Testis (tissue), 3 donors: ENCODE data around the gene BTG1. TPM values are rescaled to one million over a fixed set of nuclear protein-coding genes. Genes with fewer than 3 reads are reported as not detected.
A peak's percentile ranks its signal among the peaks of the same experiment; 100 is the strongest.
"Not testable (repeated sequence)": the region's sequence is repeated elsewhere in the genome, so short reads cannot be mapped to it uniquely, and the experiment has no call there.

ENCODE experiments used
- DNase-seq: peaks from one replicate; pipeline ENCODE4 v3.0.0-alpha.2; 2019
- H3K27ac ChIP-seq, 2 donors: fragments of 200-600 bp; sonication (generic); one replicate each; pipeline ENCODE4 v1.5.1; 2019
- H3K27me3 ChIP-seq: fragments of 200-600 bp; sonication (generic); one replicate; pipeline ENCODE4 v1.5.1; 2019
- H3K36me3 ChIP-seq: fragments of 200-600 bp; sonication (generic); one replicate; pipeline ENCODE4 v1.5.1; 2017; ENCODE audit warnings: low read depth; ENCODE audit errors: missing control alignments
- H3K4me1 ChIP-seq: fragments of 200-600 bp; sonication (generic); one replicate; pipeline ENCODE4 v1.5.1; 2019
- H3K4me3 ChIP-seq, 2 donors: fragments of 200-600 bp; sonication (generic); one replicate each; pipeline ENCODE4 v1.5.1; 2017 to 2019
- H3K9me3 ChIP-seq: fragments of 200-600 bp; sonication (generic); one replicate; pipeline ENCODE4 v1.5.1; 2017
- POLR2A ChIP-seq: fragments of 450-650 bp; IDR thresholded peaks from one replicate; pipeline ENCODE4 v1.6.1; 2017; ENCODE audit warnings: antibody characterized with exemption, mild to moderate bottlenecking, moderate library complexity
- whole genome bisulfite sequencing, 2 donors: methylation state at CpG; one replicate each; pipeline ENCODE4 v1.1.5; 2018; 5-methylcytosine and 5-hydroxymethylcytosine counted together
- intact Hi-C: fragments of 100-400 bp; cut with DNase I; formaldehyde crosslinking; loops from one replicate; pipeline ENCODE4 v1.15.1; 2023; ENCODE audit warnings: low total_unique reads
- polyA plus RNA-seq: library from polyadenylated mRNA; stranded (reverse); fragments of 350-450 nt; fragmentation: Illumina TruSeq; extraction: RNeasy Lipid Tissue Mini Kit (QIAGEN cat#74804); gene quantifications from one replicate; pipeline ENCODE4 v1.2.3, GENCODE V29; 2014; ENCODE audit warnings: low read depth, low replicate concordance; ENCODE audit not compliant: insufficient read depth
- total RNA-seq, 2 donors: library from RNA; depleted of rRNA; stranded (reverse); fragments of >200 nt; gene quantifications; one replicate each; pipeline ENCODE4 v1.2.3, GENCODE V29; 2016
- TF ChIP-seq, protein P1 (sequence below), 3 experiments: fragments of 450-650 bp in 2 of 3; fragments of 200-600 bp in 1 of 3; sonication (generic) in 1 of 3; IDR thresholded peaks; one replicate each; pipeline ENCODE4 v1.5.1; 2016 to 2019; ENCODE audit warnings: antibody characterized with exemption in 3 of 3, mild to moderate bottlenecking in 2 of 3, moderate library complexity in 1 of 3

Gene BTG1
- total and polyA plus RNA-seq, 3 donors from 2014 or later, result 23.8 to 65.3 (median 37.0) TPM

DNA sequence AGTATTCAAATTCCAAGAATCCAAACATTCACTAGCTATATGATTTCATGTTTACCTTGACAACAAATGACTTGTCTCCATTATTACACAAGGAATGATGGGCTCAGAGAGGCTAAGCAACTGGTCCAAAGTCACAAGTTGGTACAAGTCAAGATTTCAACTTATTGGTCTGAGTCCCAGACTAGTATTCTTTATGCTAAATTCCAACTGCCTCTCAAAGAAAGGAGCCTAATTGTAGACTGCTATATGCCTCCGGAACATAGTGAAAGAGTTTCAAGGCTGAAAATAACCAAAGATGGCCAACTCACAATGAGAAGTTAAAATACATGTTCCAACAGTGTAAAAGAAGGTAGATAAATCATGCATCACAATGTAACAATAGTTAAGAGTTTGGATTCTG, 7.5 kb downstream of the BTG1 start:
- Histone ChIP-seq H3K4me3 (no peak overlapping the region), H3K4me1 (peaks cover 11% of the 10 kb centered on the region), H3K27me3 (no peaks in the 10 kb centered on the region), H3K9me3 (no peaks in the 10 kb centered on the region), H3K36me3 (no peaks in the 10 kb centered on the region), H3K27ac (peak overlapping the region in 1 of 2 donors; percentile 1)
- DNase-seq, result no peak
- intact Hi-C loops, result no loop called here
- TF ChIP-seq, protein P1, sequence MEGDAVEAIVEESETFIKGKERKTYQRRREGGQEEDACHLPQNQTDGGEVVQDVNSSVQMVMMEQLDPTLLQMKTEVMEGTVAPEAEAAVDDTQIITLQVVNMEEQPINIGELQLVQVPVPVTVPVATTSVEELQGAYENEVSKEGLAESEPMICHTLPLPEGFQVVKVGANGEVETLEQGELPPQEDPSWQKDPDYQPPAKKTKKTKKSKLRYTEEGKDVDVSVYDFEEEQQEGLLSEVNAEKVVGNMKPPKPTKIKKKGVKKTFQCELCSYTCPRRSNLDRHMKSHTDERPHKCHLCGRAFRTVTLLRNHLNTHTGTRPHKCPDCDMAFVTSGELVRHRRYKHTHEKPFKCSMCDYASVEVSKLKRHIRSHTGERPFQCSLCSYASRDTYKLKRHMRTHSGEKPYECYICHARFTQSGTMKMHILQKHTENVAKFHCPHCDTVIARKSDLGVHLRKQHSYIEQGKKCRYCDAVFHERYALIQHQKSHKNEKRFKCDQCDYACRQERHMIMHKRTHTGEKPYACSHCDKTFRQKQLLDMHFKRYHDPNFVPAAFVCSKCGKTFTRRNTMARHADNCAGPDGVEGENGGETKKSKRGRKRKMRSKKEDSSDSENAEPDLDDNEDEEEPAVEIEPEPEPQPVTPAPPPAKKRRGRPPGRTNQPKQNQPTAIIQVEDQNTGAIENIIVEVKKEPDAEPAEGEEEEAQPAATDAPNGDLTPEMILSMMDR (IDR thresholded peaks at IDR 0.05), result no peak
- TF ChIP-seq POLR2A, result no peak
- WGBS, 2 donors, result 61 to 79% methylated on average over 1 of the region's 1 CpG

DNA sequence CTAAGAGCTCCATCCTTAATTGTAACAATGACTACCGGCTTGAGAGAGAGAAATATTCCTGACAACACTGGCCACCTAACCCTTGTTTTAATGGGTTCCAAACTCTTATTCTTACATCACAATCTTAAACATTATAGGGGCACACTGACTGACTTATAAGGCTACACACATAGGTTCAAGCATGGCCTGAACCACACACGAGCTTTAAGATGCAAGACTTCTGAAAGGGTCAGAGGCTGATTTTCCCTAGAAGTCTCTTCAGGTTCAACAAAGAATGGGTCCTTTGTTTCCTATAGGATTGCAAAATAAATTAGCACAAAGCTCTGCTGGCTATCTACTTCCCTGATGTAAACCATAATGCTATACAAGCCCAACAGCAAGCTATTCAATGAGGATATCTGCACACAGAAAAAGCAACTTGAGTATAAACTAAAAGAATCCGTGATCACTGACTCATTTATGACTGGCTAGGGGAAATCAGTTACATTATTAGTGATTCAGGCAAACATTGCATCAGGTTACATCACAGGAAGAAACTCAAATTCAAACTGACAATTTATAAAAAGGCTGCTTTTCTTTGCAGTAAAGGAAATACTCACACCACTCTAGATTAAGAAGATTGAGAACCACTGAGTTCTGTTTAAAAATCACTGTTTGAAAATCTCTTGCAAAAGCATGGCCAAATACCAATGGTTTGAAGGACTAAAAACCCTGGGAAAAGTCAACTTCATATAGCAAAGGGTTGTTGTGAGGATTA, 8.5 kb downstream of the BTG1 start:
- no peak for DNase-seq
- no peaks in the 10 kb centered on the region for H3K27me3 ChIP-seq
- no peak overlapping the region for H3K4me3 ChIP-seq
- peaks cover 11% of the 10 kb centered on the region for H3K4me1 ChIP-seq
- H3K36me3 ChIP-seq, result no peaks in the 10 kb centered on the region
- H3K27ac ChIP-seq, result peak overlapping the region in 1 of 2 donors; percentile 16
- 69 to 73% methylated on average over 3 of the region's 3 CpGs for WGBS, 2 donors
- H3K9me3 ChIP-seq, result no peaks in the 10 kb centered on the region
- TF ChIP-seq, protein P1 (IDR thresholded peaks at IDR 0.05), result no peak
- no peak for TF ChIP-seq POLR2A
- intact Hi-C loops, result no loop called here

DNA sequence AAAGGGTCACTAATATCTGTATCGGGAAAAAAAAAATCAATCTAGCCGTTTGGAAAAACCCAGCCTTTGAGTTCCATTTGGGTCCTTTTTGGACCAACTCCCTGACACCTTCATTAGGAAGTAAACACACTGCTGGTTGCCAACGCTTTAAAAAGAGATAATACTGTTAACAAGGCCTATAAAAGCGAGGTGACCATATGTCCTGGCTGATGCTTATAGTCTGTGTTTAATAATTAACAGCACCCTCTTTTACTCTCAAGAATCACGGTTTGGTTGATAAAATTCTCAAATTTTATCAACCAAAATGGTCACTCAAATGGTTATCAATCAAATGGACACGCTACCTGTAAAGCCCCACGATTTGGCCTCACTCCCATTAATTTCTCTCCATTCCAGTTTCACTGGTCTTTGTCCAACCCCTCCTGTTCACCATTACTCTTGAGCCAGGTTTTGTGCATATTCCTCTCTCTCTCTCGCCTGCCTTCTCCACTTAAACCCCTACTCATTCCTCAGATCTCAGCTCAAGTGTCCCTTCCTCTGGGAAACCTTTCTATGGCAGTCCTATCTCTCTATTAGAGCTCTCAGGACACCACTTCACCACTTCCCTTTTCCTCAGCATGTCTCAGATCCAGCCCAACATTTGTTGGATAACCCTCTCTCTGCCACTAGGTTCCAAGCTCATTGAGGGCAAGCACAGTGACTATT, 9.5 kb downstream of the BTG1 start:
- Histone ChIP-seq H3K9me3 (no peaks in the 10 kb centered on the region), H3K36me3 (no peaks in the 10 kb centered on the region), H3K27ac (no peak overlapping the region), H3K4me1 (peaks cover 11% of the 10 kb centered on the region), H3K27me3 (no peaks in the 10 kb centered on the region), H3K4me3 (no peak overlapping the region)
- WGBS, 2 donors, result 79 to 80% methylated on average over 8 of the region's 8 CpGs
- TF ChIP-seq POLR2A, result no peak
- TF ChIP-seq, protein P1 (IDR thresholded peaks at IDR 0.05), result no peak
- intact Hi-C loops, result no loop called here
- no peak for DNase-seq

DNA sequence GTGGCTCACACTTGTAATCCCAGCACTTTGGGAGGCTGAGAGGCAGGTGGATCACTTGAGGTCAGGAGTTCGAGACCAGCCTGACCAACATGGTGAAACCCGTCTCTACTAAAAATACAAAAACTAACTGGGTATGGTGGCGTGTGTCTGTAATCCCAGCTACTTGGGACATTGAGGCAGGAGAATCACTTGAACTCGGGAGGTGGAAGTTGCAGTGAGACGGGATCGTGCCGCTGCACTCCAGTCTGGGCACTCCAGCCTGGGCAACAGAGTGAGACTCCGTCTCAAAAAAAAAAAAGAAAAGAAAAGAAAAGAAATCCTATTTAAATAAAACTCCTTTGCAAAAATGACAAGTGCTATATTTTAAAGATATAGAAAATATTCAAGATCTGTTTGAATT, 10.1 kb downstream of the BTG1 start:
- H3K27ac ChIP-seq, intact Hi-C loops, H3K36me3 ChIP-seq, DNase-seq, H3K4me3 ChIP-seq, H3K27me3 ChIP-seq, H3K9me3 ChIP-seq: not testable (repeated sequence)
- peaks cover 11% of the 10 kb centered on the region for H3K4me1 ChIP-seq
- 94 to 96% methylated on average over 8 of the region's 8 CpGs for WGBS, 2 donors

DNA sequence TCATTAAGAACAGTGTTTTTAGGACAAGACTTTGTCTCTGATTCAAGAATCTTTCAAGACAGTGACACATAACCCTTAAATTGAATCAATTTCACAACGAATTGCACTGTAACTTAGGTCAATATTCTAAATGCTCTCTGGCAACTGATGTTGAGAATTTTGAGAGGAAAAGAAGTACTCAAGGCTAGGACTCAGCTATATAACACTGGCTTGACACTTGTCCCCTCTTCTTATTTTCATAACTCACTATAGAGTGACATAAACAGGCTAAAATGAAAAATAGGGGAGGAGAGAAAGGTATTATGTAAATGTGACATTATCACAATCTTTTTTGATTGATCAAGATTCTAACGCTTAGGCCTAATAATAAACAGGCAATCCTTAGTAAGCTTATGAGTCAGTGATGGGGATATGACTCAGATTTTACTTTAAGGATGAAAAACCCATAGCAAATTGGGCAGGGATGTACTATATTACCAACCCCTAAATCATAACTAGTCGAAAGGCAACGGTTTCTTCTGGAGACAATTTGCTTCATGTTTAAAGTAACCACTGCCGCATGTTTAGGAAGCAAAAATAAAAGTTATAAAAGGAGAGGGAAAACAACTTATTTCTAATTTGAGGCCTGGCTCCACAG, 10.9 kb downstream of the BTG1 start:
- Histone ChIP-seq H3K27me3 (no peaks in the 10 kb centered on the region), H3K4me3 (no peak overlapping the region), H3K27ac (peak overlapping the region; percentile 39 to 58), H3K4me1 (peaks cover 11% of the 10 kb centered on the region), H3K9me3 (no peaks in the 10 kb centered on the region), H3K36me3 (no peaks in the 10 kb centered on the region)
- DNase-seq, result no peak
- 63 to 71% methylated on average over 5 of the region's 5 CpGs for WGBS, 2 donors
- no peak for TF ChIP-seq POLR2A
- TF ChIP-seq, protein P1 (IDR thresholded peaks at IDR 0.05), result no peak
- intact Hi-C loops, result no loop called here
